ENCODE data around the gene FBXW8.

DNA sequence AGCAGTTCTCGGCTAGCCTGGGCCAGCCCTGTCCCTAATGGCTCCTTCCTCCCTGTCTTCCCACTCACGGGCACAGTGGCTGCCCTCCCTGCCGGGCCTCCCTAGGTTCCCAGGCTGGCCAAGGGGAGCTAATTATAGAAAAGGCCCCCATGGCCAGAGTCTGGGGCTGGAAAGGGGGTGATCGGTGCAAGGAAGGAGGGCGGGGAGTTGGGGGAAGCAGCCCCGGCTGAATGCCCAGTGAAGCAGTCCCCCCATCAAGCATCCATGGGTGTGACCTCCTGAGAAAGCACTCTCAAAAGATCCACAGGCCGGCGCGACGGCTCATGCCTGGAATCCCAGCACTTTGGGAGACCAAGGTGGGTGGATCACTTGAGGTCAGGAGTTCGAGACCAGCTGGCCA, 133.6 kb downstream of the FBXW8 start:
- TF ChIP-seq, protein P1, sequence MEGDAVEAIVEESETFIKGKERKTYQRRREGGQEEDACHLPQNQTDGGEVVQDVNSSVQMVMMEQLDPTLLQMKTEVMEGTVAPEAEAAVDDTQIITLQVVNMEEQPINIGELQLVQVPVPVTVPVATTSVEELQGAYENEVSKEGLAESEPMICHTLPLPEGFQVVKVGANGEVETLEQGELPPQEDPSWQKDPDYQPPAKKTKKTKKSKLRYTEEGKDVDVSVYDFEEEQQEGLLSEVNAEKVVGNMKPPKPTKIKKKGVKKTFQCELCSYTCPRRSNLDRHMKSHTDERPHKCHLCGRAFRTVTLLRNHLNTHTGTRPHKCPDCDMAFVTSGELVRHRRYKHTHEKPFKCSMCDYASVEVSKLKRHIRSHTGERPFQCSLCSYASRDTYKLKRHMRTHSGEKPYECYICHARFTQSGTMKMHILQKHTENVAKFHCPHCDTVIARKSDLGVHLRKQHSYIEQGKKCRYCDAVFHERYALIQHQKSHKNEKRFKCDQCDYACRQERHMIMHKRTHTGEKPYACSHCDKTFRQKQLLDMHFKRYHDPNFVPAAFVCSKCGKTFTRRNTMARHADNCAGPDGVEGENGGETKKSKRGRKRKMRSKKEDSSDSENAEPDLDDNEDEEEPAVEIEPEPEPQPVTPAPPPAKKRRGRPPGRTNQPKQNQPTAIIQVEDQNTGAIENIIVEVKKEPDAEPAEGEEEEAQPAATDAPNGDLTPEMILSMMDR (IDR thresholded peaks at IDR 0.05; ENCODE audit: extremely low read depth in 1 of 2, insufficient read depth in 1 of 2, low read depth in 1 of 2, low read length in 2 of 2) = no peak
- TF ChIP-seq POLR2AphosphoS5 (IDR thresholded peaks at IDR 0.05; ENCODE audit: insufficient read depth, low read depth, low read length) (no peak), POLR2A (IDR thresholded peaks at IDR 0.05; ENCODE audit: low read depth, low read length) (no peak), EZH2 (IDR thresholded peaks at IDR 0.05; ENCODE audit: borderline replicate concordance, low read depth, low read length, severe bottlenecking) (no peak), GATA2 (IDR thresholded peaks at IDR 0.05; ENCODE audit: insufficient read depth, insufficient read length, low read depth, low read length) (no peak), FOS (IDR thresholded peaks at IDR 0.05; ENCODE audit: borderline replicate concordance, insufficient read depth, low read length) (no peak), JUN (IDR thresholded peaks at IDR 0.05; ENCODE audit: borderline replicate concordance, insufficient read depth, insufficient read length, low read depth) (no peak), MYC (IDR thresholded peaks at IDR 0.05; ENCODE audit: low read depth, low read length) (no peak)
- TF ChIP-seq, protein P2, sequence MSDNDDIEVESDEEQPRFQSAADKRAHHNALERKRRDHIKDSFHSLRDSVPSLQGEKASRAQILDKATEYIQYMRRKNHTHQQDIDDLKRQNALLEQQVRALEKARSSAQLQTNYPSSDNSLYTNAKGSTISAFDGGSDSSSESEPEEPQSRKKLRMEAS (IDR thresholded peaks at IDR 0.05; ENCODE audit: insufficient read depth, insufficient read length) = no peak

Measured in endothelial cell of umbilical vein (primary cell).